Right renal pelvis (tissue), 4 donors: ENCODE results near the gene AEBP1. TPM values are rescaled to one million over a fixed set of nuclear protein-coding genes. Genes with fewer than 3 reads are reported as not detected.
"Not testable (repeated sequence)": the region's sequence is repeated elsewhere in the genome, so short reads cannot be mapped to it uniquely, and the experiment has no call there.

Experiments used
- DNase-seq, 4 donors: peaks; one replicate each; pipeline ENCODE4 v3.0.0-alpha.2; 2013; ENCODE audit warnings: low read depth in 4 of 4, low spot score in 3 of 4, missing footprints in 1 of 4
- polyA plus RNA-seq, 4 donors: library from polyadenylated mRNA; unstranded; fragments of 120-200 nt; gene quantifications; one replicate each; pipeline ENCODE4 v1.2.1, GENCODE V29; 2013; ENCODE audit not compliant: insufficient read length in 4 of 4

Gene AEBP1
- polyA plus RNA-seq, 4 donors = 55.4 to 75.0 (median 67.7) TPM

DNA sequence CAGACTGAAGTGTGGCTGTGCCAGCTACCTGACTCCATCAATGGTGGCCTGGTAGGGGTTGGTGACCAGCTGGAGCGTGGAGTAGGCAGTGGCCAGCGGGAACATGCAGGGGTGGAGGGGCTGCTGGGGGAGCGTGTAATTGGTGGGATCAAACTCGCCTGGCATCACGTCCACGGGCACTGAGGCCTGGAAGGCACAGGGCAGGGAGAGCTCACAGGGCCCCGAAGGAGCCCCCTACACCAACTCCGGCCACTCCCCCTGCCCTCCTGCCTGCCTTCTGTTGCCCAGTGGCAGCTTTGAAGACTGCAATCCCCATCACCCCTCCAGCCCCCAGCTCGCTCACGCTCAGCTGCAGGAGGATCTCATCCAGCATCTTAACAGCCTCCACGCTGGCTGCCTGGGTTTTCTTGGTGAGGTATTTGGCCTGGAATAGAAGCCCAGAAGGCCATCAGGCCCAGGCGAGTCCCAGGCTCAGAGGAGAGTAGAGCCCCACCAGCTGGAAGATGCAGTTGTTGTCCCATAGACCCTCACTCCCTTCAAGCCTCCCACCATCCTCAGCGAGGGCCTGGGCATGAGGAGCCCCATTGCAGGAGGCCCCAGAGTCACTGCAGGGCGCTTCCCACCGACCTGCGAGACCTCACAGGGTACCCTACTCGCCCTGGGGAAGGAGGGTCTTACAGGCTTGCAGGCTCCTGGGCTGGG, 12.1 kb downstream of the AEBP1 start:
- no peak for DNase-seq

- DNase-seq = no peak
Observed at GRCh38 chr7:44116789-44117666, 12.9 kb downstream of the AEBP1 start.

DNA sequence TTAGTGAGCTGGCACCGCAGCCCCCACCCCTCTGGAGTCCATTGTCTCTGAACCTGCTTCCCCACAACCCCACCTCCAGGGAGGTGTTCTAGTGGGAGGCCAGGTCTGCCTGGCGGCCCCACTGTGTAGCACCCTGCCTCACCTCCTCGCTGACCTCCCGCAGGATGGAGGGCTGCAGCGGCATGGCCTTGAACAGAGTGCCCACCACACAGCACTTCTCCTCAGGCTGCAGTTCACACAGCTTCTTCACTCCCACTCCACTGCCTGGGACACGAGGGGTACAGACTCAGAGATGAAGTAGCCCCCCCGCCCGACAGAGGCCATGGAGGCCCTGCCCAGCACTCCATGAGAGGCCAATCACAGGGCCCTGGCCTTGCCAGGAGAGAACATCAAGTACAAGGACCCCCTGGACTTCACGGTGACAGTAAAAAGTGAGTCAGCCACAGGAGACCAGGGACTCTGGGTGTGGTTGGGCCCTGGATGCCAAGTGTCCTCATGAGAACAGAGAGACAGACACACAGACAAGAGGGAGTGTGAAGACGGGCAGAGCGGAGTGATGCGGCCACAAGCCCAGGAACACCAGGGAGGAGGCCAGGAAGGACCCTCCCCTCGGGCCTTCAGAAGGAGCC, 13.8 kb downstream of the AEBP1 start:
- DNase-seq = no peak

- DNase-seq = no peak
Observed at GRCh38 chr7:44119829-44120380, 15.8 kb downstream of the AEBP1 start.

DNA sequence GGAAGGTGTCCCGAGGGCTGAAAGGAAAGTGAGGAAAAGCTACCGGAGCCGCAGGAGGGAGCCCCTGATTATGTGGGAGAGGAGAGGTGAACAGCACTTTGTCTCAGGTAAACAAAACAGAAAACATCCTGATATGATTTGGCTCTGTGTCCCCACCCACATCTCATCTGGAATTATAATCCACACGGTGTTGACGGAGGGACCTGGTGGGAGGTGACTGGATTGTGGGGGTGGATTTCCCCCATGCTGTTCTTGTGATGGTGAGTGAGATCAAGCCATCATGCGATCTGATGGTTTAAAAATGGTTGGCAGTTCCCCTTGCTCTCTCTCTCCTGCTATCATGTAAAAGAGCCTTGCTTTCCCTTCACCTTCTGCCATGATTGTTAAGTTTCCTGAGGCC, 16.2 kb downstream of the AEBP1 start:
- no peak for DNase-seq

GRCh38 chr7:44121761-44122420, 17.7 kb downstream of the AEBP1 start:
- DNase-seq = no peak

DNA sequence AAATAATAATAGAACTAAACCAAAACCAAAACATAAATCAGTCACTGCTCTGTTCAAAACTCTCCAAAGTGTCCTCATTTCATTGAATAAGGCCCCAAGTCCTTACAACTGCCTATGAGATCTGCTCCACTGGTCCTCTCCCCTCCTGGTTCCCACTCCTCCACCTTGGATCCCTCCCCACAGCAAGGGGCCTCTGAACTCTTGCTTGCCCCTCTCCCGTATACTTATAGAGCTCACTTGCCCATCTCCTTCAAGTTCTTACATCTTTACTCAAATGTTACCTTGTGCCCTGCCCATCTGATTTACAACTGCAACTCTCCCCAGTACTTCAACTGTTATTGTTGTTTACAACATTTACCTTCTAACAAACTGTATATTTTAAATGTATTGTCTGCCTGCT, 18.4 kb downstream of the AEBP1 start:
- DNase-seq = no peak

DNA sequence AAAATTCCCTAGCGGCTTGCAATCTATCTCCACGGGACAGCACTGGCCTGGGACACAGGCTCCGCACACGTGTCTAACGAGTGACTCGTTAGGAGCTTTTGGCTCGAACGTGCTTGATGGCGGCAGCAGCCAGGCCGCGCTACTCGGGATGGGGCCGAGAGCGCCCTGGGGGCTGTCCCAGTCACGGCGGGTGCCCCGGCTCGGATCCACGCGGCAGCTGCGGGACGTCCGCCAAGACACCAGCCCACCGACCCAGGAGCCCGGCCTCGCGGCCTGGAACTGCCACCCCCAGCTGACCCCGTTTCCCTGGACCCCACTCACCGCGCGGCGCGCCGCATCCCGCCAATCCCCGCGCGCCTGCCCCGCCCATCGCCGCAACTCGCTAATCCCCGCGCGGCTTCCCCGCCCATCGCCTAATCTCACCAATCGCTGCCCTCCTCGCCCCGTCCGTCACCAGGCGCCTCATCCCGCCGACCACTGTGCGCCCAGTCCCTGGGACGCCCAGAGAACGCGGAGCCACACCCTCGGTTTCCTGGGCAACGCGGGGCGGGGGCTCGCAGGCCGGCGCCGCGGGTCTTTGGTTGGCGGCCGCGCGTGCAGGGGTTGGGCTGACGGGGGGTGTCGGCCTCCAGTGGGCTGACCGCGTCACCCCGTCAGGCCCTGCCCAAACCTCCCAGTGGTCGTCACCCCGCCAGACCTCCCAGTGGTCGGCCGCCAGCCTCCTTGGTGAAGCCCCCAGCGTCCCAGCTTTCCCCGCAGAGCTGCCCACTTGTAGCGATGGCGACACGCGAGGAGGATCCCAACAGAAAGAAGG, 19.3 kb downstream of the AEBP1 start, which contains the start of gene POLD2:
Gene POLD2 (minus strand): TSS at position 359 of the 814 bp plus-strand sequence. CDS start 1,495 bp downstream, outside the sequence.
- DNase-seq = peak; percentile 92 to 96 (median 94)

- no peak for DNase-seq
Observed at GRCh38 chr7:44124822-44125202, 20.7 kb downstream of the AEBP1 start.

GRCh38 chr7:44126574-44126973, 22.4 kb downstream of the AEBP1 start:
- DNase-seq = not testable (repeated sequence)

- no peak for DNase-seq
Observed at GRCh38 chr7:44127161-44127560, 23.0 kb downstream of the AEBP1 start.

- no peak for DNase-seq
Observed at GRCh38 chr7:44128721-44129582, 24.8 kb downstream of the AEBP1 start.

DNA sequence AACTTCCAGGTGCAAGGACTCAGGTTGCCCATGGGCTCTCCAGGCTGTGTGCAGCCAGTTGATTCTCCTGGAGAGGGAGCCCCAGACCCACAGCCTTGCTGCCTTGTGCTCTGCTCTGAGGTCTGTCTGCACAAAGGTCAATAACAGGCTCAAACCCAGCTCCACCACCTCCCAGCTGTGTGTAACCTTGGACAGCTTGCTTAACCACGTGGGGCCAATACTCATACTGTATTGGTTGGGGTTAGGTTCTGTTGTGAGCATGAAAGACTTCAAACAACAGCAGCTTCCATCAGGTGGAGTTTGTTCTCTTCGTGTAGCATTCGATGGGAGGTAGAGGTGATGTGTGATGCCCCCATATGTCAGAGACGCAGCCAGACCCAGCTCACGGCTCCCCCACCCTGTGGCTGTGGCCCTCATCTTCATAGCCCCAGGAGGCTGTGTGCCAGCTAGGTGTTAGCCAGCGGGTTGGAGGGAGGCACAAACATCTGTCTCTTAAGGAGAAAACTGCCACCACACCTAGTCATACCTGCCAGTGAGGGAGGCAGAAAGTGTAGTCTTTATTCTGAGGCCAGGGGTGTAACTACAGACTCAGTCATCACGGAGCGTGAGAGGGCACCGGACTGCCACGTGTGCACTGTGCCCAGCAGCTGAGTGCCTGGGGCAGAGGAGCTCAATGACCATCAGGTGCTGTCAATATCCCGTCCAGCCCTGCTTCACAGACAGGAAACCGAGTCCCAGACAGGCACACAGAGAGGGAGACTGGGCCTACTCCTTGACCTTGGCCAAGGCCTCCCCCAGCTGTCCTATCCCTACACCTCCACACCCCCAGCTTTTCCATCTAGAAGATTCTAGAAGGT, 27.3 kb downstream of the AEBP1 start:
- no peak for DNase-seq

- no peak for DNase-seq
Observed at GRCh38 chr7:44132039-44132438, 27.9 kb downstream of the AEBP1 start.

DNA sequence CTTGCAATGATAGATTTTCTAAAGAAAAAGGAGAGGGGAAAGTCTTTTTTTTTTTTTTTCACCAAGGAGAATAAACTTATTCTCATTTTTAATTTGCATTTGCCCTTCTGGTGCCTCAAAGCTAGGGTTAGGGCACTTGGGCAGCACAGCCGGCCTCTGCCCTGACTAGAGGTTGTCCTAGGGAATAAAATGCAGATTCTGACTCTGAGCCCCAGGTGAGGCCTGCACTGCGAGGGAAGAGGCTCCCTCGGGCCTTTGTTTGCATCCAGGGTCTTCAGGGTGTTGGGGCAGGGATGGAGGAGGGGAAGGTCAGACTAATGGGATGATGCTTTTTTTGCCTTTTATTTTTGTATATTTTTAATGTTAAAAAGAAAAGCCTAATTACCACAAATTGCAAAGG, 29.1 kb downstream of the AEBP1 start:
- DNase-seq = no peak

- no peak for DNase-seq
Observed at GRCh38 chr7:44134943-44135628, 30.9 kb downstream of the AEBP1 start.

DNA sequence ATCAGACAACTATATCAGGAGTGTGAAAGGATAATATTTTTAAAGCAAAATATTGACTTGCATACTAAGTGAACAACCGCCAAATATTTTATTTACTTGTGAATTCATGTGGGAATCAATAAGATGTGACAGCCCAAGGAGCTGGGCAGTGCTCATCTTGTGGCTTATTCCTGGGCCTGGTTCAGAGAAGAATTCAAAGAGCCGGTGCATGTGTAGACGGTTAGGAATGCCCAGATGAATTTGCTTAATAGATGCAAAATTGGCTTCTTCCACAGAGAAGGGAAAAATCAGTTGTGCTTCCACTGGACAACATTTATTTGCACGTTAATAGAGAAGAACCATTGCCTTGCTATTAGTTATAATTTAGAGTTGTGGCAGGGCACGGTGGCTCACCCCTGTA, 32.6 kb downstream of the AEBP1 start:
- no peak for DNase-seq
